WERI-Rb-1 (cell line): ENCODE data around the gene ZNF106.

Source experiments
- DNase-seq: peaks from one replicate; pipeline ENCODE4 v3.0.0-alpha.2; 2020
- H3K27ac ChIP-seq: fragments of 250-450 bp; sonication (Bioruptor Pico); 2 replicates; pipeline ENCODE4 v1.5.1; 2020; ENCODE audit warnings: mild to moderate bottlenecking, moderate library complexity
- H3K27me3 ChIP-seq: fragments of 250-450 bp; sonication (Bioruptor Pico); 2 replicates; pipeline ENCODE4 v1.5.1; 2021; ENCODE audit warnings: mild to moderate bottlenecking, low read depth, moderate library complexity; ENCODE audit not compliant: insufficient read depth, severe bottlenecking
- H3K36me3 ChIP-seq: fragments of 250-450 bp; sonication (Bioruptor Pico); 2 replicates; pipeline ENCODE4 v1.5.1; 2020; ENCODE audit warnings: mild to moderate bottlenecking, moderate library complexity
- H3K4me3 ChIP-seq: 2 replicates; pipeline ENCODE4 v1.5.1; 2011; ENCODE audit warnings: low read depth, mild to moderate bottlenecking, control low read depth, low read length
- H3K9me3 ChIP-seq: fragments of 250-450 bp; sonication (Bioruptor Pico); 2 replicates; pipeline ENCODE4 v1.5.1; 2021; ENCODE audit warnings: mild to moderate bottlenecking, moderate library complexity; ENCODE audit not compliant: severe bottlenecking
- CTCF ChIP-seq: IDR thresholded peaks from 2 replicates; pipeline ENCODE4 v1.5.1; 2011; ENCODE audit warnings: low read depth, mild to moderate bottlenecking, control low read depth, inconsistent platforms, low read length

Gene ZNF106

GRCh38 chr15:42403389-42403788 is 87.6 kb downstream of the ZNF106 start:
- Histone ChIP-seq H3K9me3 (no peaks in the 10 kb centered on the region), H3K27me3 (no peaks in the 10 kb centered on the region), H3K4me3 (no peak overlapping the region), H3K36me3 (no peaks in the 10 kb centered on the region), H3K27ac (no peak overlapping the region)
- TF ChIP-seq CTCF, result no peak
- DNase-seq, result no peak

- Histone ChIP-seq H3K27ac (no peak overlapping the region), H3K4me3 (no peak overlapping the region)
- no peak for TF ChIP-seq CTCF
Measured at GRCh38 chr15:42402455-42403205, 88.3 kb downstream of the ZNF106 start.

GRCh38 chr15:42401544-42402454 is 89.1 kb downstream of the ZNF106 start:
- H3K4me3 ChIP-seq, result no peak overlapping the region
- no peak for DNase-seq
- TF ChIP-seq CTCF, result no peak
- H3K9me3 ChIP-seq, result no peaks in the 10 kb centered on the region
- H3K27me3 ChIP-seq, result no peaks in the 10 kb centered on the region
- no peak overlapping the region for H3K27ac ChIP-seq
- no peaks in the 10 kb centered on the region for H3K36me3 ChIP-seq

More at GRCh38 chr15:42402455-42403205, 88.3 kb downstream of the ZNF106 start:
- DNase-seq, result no peak
- no peaks in the 10 kb centered on the region for H3K9me3 ChIP-seq
- H3K36me3 ChIP-seq, result no peaks in the 10 kb centered on the region
- H3K27me3 ChIP-seq, result no peaks in the 10 kb centered on the region

- H3K9me3 ChIP-seq, result no peaks in the 10 kb centered on the region
- no peaks in the 10 kb centered on the region for H3K36me3 ChIP-seq
- DNase-seq, result no peak
- no peak for TF ChIP-seq CTCF
- no peaks in the 10 kb centered on the region for H3K27me3 ChIP-seq
- no peak overlapping the region for H3K4me3 ChIP-seq
- no peak overlapping the region for H3K27ac ChIP-seq
Measured at GRCh38 chr15:42395838-42396237, 95.1 kb downstream of the ZNF106 start.

- no peaks in the 10 kb centered on the region for H3K27me3 ChIP-seq
- H3K4me3 ChIP-seq, result no peak overlapping the region
- no peak for DNase-seq
- H3K9me3 ChIP-seq, result no peaks in the 10 kb centered on the region
- no peak for TF ChIP-seq CTCF
- no peak overlapping the region for H3K27ac ChIP-seq
- H3K36me3 ChIP-seq, result no peaks in the 10 kb centered on the region
Measured at GRCh38 chr15:42394106-42394505, 96.8 kb downstream of the ZNF106 start.
